GM10847 (cell line): ENCODE measurements around the gene ADRB2.

ENCODE experiments used
- POLR2A ChIP-seq: IDR thresholded peaks from 2 replicates; pipeline ENCODE4 v1.6.1; 2011; ENCODE audit not compliant: insufficient read length; ENCODE audit errors: extremely low read depth

Gene ADRB2

GRCh38 chr5:148816782-148817181 is 9.6 kb upstream of the ADRB2 start:
- TF ChIP-seq POLR2A = no peak

GRCh38 chr5:148817606-148818005 is 8.8 kb upstream of the ADRB2 start:
- no peak for TF ChIP-seq POLR2A

DNA sequence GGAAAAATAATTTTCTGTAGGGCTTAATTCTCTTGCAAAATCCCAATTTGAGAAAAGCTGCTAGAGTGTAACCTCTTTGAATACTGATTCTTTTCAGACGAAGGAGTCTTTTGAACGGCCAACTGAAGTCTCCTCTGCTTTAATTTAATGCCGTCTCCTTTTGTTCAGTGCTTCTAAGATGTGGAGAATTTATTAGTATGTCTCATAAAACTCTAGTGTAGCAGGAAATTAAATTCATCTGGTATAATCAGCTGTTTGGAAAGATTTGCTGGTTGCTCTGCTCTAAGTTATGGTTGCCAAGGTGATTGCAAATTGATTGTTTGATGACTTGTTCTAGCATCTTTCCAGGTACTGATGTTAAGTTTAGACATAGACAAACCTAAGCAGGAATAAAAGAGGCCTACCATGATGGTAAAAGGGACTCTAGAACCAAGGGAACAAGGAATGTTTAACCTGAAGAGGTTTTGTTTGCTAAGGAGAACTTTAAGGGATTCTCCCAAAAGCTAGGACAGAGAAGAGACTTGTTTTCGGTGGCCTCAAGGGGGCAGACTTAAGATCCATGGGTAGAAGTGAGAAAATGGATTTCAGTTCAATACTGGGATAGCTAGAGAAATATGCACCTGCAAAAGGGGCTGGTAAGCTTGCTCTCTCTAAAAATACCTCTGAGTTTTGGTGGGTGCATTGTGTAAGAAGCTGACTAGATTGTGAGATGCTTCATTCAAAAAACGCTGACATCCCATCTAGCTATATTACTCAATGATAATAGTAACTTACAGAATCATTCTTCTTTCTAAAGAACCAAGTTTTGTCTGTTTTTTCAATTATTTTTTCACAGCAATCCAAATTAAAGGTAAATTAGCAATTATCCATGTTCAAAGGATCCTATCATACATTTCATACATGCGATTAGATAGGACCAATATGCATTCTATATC is 5.7 kb upstream of the ADRB2 start:
- no peak for TF ChIP-seq POLR2A

DNA sequence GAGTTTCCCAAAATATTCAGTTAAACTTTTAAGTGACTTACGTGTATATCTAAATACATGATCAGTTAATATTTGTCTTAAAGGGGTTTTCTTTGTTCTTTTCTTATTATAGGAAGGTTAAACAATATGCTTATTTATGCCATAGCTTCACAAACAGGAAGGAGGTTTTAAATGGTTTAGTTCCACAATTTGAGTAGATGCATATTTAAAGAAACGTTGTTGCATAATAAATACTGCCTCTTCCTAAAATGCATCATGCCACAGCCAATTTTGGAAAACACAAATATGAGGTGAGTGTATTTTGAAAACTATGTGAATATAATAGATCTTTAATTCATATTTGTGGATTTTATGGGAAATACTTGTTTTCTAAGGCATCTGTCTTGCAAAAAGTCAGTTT is 2.5 kb upstream of the ADRB2 start:
- no peak for TF ChIP-seq POLR2A

- TF ChIP-seq POLR2A = no peak
Observed at GRCh38 chr5:148825716-148826052, 727 bp upstream of the ADRB2 start.

DNA sequence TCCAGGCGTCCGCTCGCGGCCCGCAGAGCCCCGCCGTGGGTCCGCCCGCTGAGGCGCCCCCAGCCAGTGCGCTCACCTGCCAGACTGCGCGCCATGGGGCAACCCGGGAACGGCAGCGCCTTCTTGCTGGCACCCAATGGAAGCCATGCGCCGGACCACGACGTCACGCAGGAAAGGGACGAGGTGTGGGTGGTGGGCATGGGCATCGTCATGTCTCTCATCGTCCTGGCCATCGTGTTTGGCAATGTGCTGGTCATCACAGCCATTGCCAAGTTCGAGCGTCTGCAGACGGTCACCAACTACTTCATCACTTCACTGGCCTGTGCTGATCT is 294 bp downstream of the ADRB2 start:
- TF ChIP-seq POLR2A = no peak

DNA sequence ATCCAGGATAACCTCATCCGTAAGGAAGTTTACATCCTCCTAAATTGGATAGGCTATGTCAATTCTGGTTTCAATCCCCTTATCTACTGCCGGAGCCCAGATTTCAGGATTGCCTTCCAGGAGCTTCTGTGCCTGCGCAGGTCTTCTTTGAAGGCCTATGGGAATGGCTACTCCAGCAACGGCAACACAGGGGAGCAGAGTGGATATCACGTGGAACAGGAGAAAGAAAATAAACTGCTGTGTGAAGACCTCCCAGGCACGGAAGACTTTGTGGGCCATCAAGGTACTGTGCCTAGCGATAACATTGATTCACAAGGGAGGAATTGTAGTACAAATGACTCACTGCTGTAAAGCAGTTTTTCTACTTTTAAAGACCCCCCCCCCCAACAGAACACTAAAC is 1.3 kb downstream of the ADRB2 start:
- TF ChIP-seq POLR2A = no peak

DNA sequence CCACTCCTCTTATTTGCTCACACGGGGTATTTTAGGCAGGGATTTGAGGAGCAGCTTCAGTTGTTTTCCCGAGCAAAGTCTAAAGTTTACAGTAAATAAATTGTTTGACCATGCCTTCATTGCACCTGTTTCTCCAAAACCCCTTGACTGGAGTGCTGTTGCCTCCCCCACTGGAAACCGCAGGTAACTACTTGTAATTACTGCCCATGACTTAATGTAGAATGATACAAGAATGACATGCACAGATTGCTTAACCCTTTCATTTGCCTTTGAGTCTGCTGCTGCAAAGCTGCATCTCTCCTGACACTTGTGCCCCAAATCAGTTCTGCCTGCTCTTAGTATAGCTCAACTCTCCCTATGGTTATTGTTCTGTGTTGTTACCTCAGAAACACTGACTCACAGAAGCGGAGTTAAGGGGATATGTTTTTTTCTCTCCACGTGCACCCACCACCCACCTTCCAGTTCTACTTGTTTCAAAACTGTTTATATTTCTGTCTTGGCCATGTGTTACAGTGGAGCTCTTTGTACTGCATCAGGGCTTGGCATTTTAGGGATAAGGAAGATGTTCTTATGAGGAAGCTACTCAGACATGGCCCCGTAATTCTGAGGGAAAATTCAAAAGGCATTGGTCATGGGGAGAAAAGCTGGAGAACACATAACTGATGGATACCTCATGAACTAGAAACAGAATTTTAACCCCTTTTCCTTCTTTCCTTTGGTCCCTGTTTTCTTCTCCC is 2.3 kb downstream of the ADRB2 start:
- TF ChIP-seq POLR2A = no peak

- TF ChIP-seq POLR2A = no peak
Observed at GRCh38 chr5:148829248-148829594, 2.8 kb downstream of the ADRB2 start.

GRCh38 chr5:148829734-148830133 is 3.3 kb downstream of the ADRB2 start:
- no peak for TF ChIP-seq POLR2A

- TF ChIP-seq POLR2A = no peak
Observed at GRCh38 chr5:148830211-148830610, 3.8 kb downstream of the ADRB2 start.

DNA sequence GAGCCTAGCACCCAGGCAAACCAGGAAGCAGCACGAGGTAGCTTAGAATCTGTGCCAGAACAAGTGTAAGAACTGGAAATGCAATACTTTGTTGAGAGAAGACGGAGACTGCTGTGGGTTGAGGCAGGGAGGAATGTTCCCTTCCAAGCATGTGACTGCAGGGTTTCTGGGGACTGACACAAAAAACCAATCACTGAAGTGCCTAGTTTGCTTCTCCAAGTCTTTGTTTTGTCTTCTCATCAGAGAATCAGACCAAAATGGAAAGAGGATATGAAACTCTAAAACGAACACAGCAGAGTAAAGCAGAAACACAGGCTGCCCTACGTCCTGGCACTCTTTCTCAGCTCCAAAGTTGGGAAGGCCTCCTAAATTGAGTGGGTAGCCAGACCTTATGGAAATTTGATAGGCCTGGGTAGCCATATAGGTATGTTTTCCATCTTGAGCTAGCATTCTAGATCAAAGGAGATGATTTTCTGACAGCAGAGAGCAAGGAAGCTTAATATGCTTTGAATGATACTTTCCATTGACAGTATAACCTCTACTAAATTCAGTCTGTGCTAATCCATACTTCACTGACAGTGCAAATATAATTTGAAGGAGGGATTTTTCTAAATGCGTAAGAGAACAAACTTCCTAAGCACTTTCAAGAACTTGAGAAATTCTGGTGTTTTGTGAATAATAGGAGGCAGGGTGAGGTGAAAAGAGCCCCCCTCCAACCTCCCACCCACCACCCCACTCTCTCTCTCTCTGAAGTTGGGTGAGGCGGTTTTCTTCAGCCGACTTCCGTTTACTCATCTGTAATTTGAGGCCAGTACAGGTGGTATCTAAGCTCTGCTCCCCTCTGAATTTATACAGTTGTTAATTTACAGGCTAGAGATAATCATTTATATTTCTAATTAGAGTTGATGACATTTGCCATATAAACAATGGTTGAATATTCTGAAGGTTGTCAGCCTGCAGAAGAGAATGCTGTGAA is 5.5 kb downstream of the ADRB2 start:
- TF ChIP-seq POLR2A = no peak

DNA sequence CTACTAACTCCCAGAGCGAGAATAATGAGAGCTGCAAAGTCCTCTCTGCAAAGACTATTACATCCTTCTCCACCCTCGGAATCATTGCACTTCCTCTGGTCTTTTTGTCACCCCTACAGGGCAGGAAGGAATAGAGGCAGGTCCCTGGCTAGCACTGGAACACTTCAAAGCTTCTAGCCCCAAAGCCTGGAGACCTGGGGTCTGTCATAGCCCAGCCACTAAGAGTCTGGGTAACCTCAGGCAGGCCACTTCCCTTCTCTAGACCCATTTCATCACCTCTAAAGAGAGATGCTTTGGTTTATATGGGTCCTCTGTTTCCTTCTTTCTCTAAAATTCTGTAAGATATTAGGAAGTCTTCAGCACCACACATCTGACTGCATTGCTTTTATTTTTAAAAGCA is 6.7 kb downstream of the ADRB2 start:
- TF ChIP-seq POLR2A = no peak

GRCh38 chr5:148833925-148834324 is 7.5 kb downstream of the ADRB2 start:
- TF ChIP-seq POLR2A = no peak

- no peak for TF ChIP-seq POLR2A
Observed at GRCh38 chr5:148834689-148835088, 8.3 kb downstream of the ADRB2 start.
